GM18909 (cell line): Measurements from ENCODE around the gene LSAMP.
"Not testable (repeated sequence)": the region's sequence is repeated elsewhere in the genome, so short reads cannot be mapped to it uniquely, and the experiment has no call there.

ENCODE experiments used
- ATAC-seq: cut with Tn5 transposase; IDR thresholded peaks from one replicate; pipeline ENCODE4 v1.9.1; 2021; ENCODE audit warnings: mild to moderate bottlenecking; ENCODE audit not compliant: unreplicated experiment, poor library complexity

The LSAMP gene

DNA sequence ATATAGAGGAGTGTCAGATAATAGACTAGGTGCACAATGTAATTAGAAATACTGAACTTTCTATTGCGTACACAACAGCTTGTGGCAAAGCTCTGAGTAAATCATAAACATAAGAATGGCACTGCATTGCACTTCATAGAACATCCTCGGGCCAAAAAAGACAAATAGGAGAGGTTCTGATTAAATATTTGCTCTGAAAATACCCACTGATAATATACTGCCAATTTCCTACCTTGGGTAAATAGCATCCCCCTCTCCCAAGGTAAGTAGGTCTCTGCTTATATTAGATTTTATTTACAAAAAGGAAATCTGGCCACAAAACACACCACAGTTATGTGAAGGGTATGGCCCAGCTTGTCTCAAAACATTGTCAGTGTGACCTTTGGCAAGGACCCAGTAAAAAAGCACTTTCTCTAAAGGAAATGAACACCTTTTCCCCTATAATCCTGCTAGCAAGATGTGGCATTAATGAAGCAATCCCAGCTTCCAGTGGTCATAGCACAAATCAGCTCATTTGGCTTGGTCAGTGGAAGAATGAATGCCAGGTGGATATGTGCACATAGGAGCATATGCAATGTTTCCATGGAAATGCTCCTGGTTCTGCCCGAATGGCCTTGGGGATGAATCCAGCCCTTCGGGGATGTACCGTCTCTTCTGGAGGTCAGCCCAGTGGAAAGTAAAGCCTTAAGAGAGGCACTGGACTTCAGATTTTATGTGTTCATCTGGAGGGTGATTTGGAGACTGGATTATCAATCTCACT is 315.9 kb downstream of the LSAMP start:
- no peak for ATAC-seq

GRCh38 chr3:116127464-116127863 is 317.8 kb downstream of the LSAMP start:
- ATAC-seq, result no peak

GRCh38 chr3:116124166-116124565 is 321.1 kb downstream of the LSAMP start:
- ATAC-seq, result no peak

GRCh38 chr3:116118475-116119169 is 326.7 kb downstream of the LSAMP start:
- no peak for ATAC-seq

GRCh38 chr3:116114586-116114985 is 330.7 kb downstream of the LSAMP start:
- ATAC-seq, result no peak

- ATAC-seq, result no peak
These were observed 332.6 kb downstream of the LSAMP start for GRCh38 chr3:116112696-116113095.

DNA sequence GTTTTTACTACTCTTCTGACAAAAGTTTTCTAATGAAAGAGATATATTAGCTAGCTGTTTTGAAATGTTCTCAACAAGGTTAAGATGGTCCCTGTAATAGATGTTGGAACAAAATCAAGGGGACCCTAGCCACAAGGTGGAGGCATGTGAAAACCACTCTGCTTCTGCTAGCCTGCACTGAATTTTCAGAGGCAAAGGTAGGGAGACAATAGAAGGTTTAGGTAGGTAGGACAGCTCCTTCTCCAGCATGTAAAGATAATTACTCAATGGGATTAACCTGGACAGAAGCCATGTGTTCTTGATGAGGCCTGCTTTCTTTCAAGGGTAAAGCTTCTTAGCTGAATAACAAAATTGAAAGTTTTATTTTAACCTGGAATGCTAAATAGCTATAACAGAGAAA is 333.5 kb downstream of the LSAMP start:
- no peak for ATAC-seq

DNA sequence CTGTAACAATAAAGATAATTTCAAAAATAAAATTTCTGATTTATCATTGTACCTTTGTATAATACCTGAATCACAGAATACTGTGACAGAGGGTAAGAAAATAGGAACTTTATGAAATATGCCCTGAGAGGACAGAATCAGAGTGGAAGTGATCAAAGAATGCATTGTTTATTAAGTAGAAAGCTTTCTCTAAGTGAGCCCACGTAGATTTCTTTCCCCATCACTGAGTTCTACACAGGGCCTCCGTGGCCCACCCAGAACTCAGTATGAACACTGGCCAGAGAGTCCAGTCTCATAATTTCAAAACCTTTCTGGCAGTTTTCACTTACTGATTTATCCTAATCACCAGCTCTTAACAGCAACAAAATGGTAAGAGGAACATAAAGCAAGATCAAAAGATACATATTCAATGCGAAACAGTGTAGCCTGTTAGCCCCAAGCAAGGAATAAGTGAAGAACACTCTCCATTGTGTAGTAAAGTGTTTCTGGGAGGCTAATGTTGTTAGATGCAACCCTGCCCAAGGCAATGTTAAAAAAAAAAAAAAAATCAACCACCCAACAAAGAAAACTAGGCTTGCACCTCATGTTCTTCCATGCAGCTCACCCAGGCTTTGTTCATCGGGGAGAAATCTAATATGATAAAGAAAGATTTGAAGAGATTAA is 341.3 kb downstream of the LSAMP start:
- ATAC-seq, result no peak

- ATAC-seq, result no peak
These were observed 343.2 kb downstream of the LSAMP start for GRCh38 chr3:116102037-116102436.

DNA sequence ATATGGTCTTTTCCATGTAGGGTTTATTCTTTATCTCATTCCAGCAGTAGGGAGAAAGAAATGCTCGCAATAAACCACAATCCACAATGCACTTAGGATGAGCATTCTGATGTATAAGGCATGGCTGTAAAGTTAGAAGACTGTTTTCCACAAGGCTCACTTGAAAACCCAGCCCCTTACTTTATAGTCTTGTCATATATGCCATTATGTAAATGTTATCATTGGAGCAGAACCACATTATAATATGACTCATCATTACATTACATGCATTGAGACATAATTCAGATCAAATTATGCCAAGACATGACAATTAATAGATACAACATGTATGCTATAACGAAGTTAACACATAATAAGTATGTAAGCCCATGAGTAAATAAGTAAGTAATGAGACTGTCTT is 348.1 kb downstream of the LSAMP start:
- ATAC-seq, result no peak

GRCh38 chr3:116096631-116097030 is 348.7 kb downstream of the LSAMP start:
- no peak for ATAC-seq

DNA sequence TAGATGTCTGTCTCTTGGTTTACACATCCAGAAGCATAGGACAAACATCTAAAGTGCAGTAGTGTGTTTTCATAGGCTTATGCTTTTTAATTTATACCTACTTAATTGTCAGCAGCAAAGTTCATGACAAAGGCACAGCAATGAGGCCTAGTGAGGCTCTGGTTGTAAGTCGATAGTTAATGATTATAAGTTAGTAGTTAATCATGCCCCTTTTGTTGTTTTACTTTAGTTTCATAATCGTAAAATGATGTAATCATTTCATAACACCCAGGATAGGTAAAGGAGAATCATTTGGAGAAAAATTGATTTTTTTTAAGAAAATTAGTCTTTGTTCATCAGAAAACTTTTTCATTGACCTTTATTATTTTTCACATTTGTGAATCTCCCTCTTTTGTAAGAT is 351.9 kb downstream of the LSAMP start:
- ATAC-seq, result no peak

GRCh38 chr3:116087426-116087825 is 357.9 kb downstream of the LSAMP start:
- ATAC-seq, result no peak

GRCh38 chr3:116084999-116085791 is 360.1 kb downstream of the LSAMP start:
- no peak for ATAC-seq

DNA sequence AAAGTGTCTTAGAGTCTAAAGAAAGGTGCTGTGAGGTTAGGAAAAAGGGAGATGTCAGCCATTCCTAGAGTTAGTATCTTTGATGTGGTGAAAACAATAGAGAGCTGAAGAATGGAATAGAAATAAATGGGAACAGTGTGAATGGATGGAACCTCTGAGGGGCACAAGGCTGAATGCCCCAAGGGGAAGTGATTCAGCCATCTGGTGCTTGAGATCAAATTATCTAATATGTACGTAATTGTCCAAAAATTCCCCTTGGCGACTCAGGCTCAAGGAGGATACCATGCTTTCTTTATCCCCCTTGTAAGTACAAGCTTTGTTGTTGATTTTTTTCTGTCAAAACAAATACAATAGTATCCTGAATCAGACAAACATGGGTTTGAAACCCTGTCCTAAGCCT is 361.6 kb downstream of the LSAMP start:
- ATAC-seq, result no peak

DNA sequence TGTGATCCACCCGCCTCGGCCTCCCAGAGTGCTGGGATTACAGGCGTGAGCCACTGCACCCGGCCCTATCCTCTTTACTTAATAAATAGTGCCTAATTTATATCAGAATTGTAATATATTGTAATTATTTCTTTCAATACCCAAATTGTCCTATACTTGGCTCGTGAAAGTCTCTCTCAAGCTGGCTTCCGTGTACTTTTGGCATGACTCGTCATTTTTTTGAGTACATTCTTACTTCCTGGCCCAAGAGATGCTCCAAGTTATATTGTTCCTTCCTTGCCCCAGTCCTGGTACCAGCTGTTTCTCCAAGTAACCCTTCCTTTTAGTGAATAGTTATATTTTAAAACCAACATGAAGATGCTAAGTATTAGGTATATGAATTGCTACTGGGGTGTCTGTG is 366.7 kb downstream of the LSAMP start:
- no peak for ATAC-seq

- no peak for ATAC-seq
These were observed 367.7 kb downstream of the LSAMP start for GRCh38 chr3:116077557-116077956.

DNA sequence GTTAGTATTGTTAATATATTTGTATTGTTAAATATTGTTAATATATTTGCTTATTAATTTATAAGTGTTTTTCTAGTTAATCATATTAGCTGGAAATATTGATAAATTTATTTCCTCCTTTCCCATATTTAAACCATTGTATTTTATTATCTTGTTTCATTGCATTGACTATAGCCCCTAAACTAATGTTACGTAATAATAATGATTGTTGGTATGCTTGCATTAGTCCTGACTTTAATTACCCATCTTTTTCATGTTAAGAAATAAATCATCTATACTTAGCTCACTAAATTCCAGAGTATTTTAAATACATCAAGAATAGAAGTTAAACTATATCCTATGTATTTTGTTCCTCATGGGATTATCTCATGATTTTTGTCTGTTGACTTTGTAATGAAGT is 368.2 kb downstream of the LSAMP start:
- ATAC-seq, result no peak

DNA sequence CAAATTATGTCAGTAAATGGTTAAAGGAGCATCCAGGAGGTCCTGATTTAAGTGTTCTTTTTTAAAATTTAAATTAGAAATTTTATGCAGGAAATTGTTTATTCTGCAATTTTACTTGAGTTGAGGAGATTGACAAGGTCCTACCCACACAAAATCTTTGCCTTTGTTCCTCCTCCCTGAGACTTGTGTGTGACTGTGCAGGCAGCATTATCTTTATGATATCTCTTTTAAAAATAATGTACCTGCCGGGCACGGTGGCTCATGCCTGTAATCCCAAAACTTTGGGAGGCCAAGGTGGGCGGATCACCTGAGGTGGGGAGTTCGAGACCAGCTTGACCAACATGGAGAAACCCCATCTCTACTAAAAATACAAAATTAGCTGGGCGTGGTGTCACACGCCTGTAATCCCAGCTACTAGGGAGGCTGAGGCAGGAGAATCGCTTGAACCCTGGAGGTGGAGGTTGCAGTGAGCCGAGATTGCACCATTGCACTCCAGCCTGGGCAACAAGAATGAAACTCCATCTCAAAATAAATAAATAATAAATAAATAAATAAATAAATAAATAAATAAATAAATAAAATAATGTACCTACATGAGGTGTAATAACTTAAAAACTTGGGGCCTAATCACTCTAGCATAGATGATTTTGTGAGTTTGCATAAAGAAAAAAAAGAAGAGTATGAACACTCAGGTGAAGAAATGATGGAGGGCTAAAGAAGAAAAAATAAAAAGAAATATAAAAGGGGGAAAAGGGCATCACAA is 374.6 kb downstream of the LSAMP start:
- not testable (repeated sequence) for ATAC-seq

GRCh38 chr3:116070061-116070460 is 375.2 kb downstream of the LSAMP start:
- no peak for ATAC-seq
